Measurements from ENCODE around the gene PCDHGC3.
A peak's percentile ranks its signal among the peaks of the same experiment; 100 is the strongest.

Gene PCDHGC3

GRCh38 chr5:141508798-141509611, 33.2 kb downstream of the PCDHGC3 start:
- peak; percentile 14 for DNase-seq

GRCh38 chr5:141510160-141510559, 34.4 kb downstream of the PCDHGC3 start:
- no peak for DNase-seq

GRCh38 chr5:141510850-141511601, 35.3 kb downstream of the PCDHGC3 start:
- no peak for DNase-seq

- DNase-seq, result no peak
These were observed 36.1 kb downstream of the PCDHGC3 start for GRCh38 chr5:141511771-141512325.

- peak; percentile 52 for DNase-seq
These were observed 36.7 kb downstream of the PCDHGC3 start for GRCh38 chr5:141512390-141512910.

- DNase-seq, result peak; percentile 15
These were observed 37.3 kb downstream of the PCDHGC3 start for GRCh38 chr5:141512911-141513626.

GRCh38 chr5:141513627-141514329, 38.0 kb downstream of the PCDHGC3 start:
- DNase-seq, result peak; percentile 59

- no peak for DNase-seq
These were observed 38.8 kb downstream of the PCDHGC3 start for GRCh38 chr5:141514330-141515133.

- DNase-seq, result no peak
These were observed 39.4 kb downstream of the PCDHGC3 start for GRCh38 chr5:141515141-141515540.

- no peak for DNase-seq
These were observed 40.3 kb downstream of the PCDHGC3 start for GRCh38 chr5:141515946-141516671.

GRCh38 chr5:141516672-141517025, 40.9 kb downstream of the PCDHGC3 start:
- DNase-seq, result no peak

GRCh38 chr5:141517312-141517711, 41.5 kb downstream of the PCDHGC3 start:
- no peak for DNase-seq

- no peak for DNase-seq
These were observed 42.3 kb downstream of the PCDHGC3 start for GRCh38 chr5:141517880-141518617.

- DNase-seq, result no peak
These were observed 42.9 kb downstream of the PCDHGC3 start for GRCh38 chr5:141518618-141519015.

GRCh38 chr5:141519605-141520565, 44.1 kb downstream of the PCDHGC3 start:
- no peak for DNase-seq

GRCh38 chr5:141521244-141521781, 45.5 kb downstream of the PCDHGC3 start:
- DNase-seq, result no peak

GRCh38 chr5:141522301-141522700, 46.5 kb downstream of the PCDHGC3 start:
- DNase-seq, result no peak

- no peak for DNase-seq
These were observed 48.2 kb downstream of the PCDHGC3 start for GRCh38 chr5:141523991-141524390.

Data from NCI-H1105 (cell line).